IPS DF 6.9 (cell line): ENCODE results near the gene NT5M.
"Not testable (repeated sequence)": the region's sequence is repeated elsewhere in the genome, so short reads cannot be mapped to it uniquely, and the experiment has no call there.

ENCODE experiments used
- DNase-seq: peaks from one replicate; pipeline ENCODE4 v3.0.0-alpha.2; 2013; ENCODE audit warnings: low read depth, low spot score
- H3K27ac ChIP-seq: one replicate; pipeline ENCODE4 v1.5.1; 2013; ENCODE audit warnings: low read length, control low read depth
- H3K27me3 ChIP-seq: 2 replicates; pipeline ENCODE4 v1.6.1; 2013; ENCODE audit warnings: mild to moderate bottlenecking, low read length; ENCODE audit not compliant: control insufficient read depth, insufficient read depth
- H3K36me3 ChIP-seq: 2 replicates; pipeline ENCODE4 v1.6.1; 2013; ENCODE audit warnings: low read length; ENCODE audit not compliant: control insufficient read depth, insufficient read depth
- H3K4me1 ChIP-seq: 2 replicates; pipeline ENCODE4 v1.6.1; 2013; ENCODE audit warnings: low read length; ENCODE audit not compliant: control insufficient read depth, insufficient read depth
- H3K4me3 ChIP-seq: 2 replicates; pipeline ENCODE4 v1.5.1; 2013; ENCODE audit warnings: mild to moderate bottlenecking, low read length
- H3K9me3 ChIP-seq: 2 replicates; pipeline ENCODE4 v1.6.1; 2013; ENCODE audit warnings: low read length, inconsistent platforms; ENCODE audit not compliant: control insufficient read depth, insufficient read depth
- WGBS: extraction: QIAGEN DNeasy Blood & Tissue Kit; methylation state at CpG from one replicate; pipeline ENCODE4 v1.1.7; 2013; ENCODE audit warnings: mixed read lengths, missing lambda C conversion rate; ENCODE audit not compliant: insufficient read length, insufficient coverage; 5-methylcytosine and 5-hydroxymethylcytosine counted together

Gene NT5M

DNA sequence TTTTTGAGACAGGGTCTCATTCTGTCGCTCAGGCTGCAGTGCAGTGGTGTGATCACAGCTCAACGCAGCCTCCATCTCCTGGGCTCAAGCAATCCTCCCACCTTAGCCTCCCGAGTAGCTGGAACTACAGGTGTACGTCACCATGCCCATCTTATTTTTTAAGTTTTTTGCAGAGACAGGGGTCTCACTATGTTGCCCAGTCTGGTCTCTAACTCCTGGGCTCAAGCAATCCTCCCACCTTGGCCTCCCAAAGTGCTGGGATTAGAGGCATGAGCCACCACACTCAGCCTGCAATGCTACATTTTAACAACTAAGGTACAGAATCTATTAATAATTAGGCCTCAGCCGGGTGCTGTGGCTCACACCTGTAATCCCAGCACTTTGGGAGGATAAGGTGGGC is 25.7 kb upstream of the NT5M start:
- no CpG with 5 or more reads among the region's 5 CpGs for WGBS
- H3K27ac ChIP-seq, H3K4me1 ChIP-seq, H3K9me3 ChIP-seq, H3K4me3 ChIP-seq, DNase-seq, H3K27me3 ChIP-seq, H3K36me3 ChIP-seq: not testable (repeated sequence)

DNA sequence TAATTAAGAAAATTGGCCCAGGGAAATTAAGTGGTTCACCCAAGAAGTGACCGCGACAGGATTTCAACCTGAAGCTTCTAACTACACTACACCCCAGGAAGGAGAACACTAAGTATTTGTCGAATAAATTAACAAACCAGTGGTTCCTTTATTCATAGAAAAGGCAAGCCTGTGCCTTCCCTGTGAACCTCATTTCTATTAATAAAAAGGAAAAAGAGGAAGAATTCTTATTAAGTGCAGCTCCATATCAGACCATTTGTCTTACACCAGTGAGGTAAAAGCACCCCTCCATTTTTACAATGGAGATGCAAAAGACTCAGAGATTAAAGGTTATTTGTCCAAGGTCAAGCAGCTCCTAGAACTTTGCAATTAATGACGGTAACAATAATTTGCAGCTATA is 23.9 kb upstream of the NT5M start:
- Histone ChIP-seq H3K9me3 (no peaks in the 10 kb centered on the region), H3K27me3 (no peaks in the 10 kb centered on the region), H3K4me1 (no peaks in the 10 kb centered on the region), H3K36me3 (peaks cover 3% of the 10 kb centered on the region; the same call in 1 of the 2 replicates), H3K4me3 (no peak overlapping the region), H3K27ac (no peak overlapping the region)
- no CpG with 5 or more reads among the region's 4 CpGs for WGBS
- DNase-seq: no peak

DNA sequence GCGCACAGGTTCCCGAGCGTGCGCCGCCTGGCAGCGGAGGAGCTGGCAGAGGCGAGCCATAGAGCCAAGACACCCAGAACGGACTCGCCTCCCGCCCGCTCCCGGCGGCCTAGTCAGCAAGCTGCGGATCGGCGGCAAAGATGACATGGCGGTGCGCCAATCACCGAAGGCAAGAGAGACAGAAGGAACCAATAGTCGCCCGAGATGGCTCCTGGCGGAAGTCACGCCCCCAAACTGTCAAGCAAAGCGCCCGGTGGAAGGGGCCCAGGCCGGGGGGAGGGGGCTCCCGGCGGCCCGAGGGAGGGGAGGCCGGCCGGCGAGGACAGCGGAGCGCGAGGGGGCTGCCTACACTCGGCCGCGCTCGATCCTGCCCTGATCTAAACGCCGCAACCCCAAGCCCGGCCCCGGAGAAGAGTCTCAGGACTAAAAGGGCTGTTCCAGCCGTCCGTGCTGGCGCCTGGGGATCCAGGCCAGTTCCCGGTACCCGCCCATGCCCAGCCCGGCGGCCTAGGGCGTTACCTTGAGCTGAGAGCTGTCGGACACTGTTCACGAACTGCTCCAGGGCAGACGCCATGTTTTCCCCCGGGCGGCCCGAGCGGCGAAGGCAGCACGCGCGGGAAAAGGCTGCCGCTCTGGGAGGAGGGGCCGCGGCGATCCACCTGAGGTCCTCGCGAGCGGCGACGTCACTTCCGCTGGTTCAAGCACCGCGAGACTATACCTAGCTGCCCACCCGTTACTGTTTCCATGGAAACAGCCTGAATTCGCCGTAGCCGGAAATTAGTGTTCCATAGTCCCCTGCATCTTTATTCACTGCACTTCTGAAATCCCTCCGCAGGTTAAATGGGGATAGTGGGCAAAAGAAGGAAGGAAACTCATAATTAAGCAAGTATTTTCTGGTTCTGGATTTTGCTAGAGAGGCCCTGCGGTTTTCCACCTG is 22.3 kb upstream of the NT5M start, which contains the start of gene COPS3:
COPS3 (minus strand) TSS at position 634 of the 937 bp plus-strand sequence; CDS start at position 574, 60 bp downstream.
- Histone ChIP-seq H3K9me3 (no peaks in the 10 kb centered on the region), H3K27ac (no peak within 1 kb of the TSS), H3K4me1 (no peaks in the 10 kb centered on the region), H3K36me3 (no peaks in the 10 kb centered on the region), H3K27me3 (no peaks in the 10 kb centered on the region), H3K4me3 (peak within 1 kb of the TSS; percentile 96)
- no CpG with 5 or more reads among the region's 80 CpGs for WGBS
- DNase-seq: peak; percentile 95

DNA sequence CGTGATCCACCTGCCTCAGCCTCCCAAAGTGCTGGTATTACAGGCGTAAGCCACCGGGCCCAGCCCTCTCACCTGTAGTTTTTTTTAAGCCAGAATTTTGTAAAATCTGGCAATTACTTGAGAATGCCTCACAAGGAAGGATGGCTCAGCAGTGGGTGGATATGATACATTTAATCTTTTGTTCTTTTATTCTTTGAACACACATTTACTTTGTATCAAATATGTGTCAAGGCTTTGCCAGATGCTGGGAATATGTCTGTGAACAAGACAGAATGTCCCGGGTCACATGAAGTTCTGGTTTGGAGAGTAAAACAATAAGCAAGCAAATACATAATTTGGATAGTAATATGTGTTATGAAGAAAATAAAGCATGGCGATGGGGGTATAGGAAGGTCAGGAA is 17.2 kb upstream of the NT5M start:
- Histone ChIP-seq H3K27me3 (no peaks in the 10 kb centered on the region; the same call in 1 of the 2 replicates), H3K36me3 (no peaks in the 10 kb centered on the region), H3K4me3 (no peak overlapping the region), H3K9me3 (no peaks in the 10 kb centered on the region), H3K27ac (no peak overlapping the region), H3K4me1 (no peaks in the 10 kb centered on the region)
- DNase-seq: no peak
- WGBS: 100% methylated on average over 1 of the region's 5 CpGs

DNA sequence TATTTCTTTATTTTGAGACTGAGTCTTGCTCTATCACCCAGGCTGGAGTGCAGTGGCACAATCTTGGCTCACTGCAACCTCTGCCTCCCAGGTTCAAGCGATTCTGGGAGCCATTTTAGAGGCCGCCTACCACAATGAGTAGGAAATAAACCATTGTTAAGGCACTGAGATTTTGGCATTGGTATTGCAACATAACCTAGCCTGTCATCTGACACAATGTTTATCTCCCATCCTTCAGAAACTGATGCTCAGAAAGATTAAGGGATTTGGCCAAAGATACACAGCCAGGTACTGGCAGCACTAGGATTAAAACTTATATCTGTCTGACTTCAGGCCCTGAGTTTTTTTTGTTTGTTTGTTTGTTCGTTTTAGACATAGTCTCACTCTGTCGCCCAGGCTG is 14.1 kb upstream of the NT5M start:
- Histone ChIP-seq H3K36me3 (no peaks in the 10 kb centered on the region), H3K4me1 (no peaks in the 10 kb centered on the region), H3K4me3 (no peak overlapping the region), H3K27ac (no peak overlapping the region), H3K9me3 (no peaks in the 10 kb centered on the region), H3K27me3 (no peaks in the 10 kb centered on the region; the same call in 1 of the 2 replicates)
- no peak for DNase-seq
- no CpG with 5 or more reads among the region's 4 CpGs for WGBS

DNA sequence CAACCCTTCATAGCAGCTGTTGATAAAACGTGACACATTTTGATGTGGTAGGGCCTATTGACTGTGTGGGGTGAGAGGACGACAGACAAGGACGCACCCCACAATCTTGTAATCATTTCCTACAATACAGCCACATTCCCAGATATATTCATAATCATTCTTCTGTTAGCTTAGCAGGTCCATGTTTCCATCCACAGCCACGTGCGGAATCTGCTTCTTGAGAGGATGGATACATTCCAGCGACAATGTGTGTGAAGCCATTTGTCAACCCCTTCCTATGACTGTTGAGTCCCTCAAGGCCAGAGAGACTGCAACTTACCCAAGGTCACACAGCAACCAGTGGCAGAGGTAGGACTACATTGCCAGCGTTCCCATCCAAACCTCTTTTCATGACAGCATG is 13.5 kb upstream of the NT5M start:
- Histone ChIP-seq H3K9me3 (no peaks in the 10 kb centered on the region), H3K4me3 (no peak overlapping the region), H3K27me3 (no peaks in the 10 kb centered on the region; the same call in 1 of the 2 replicates), H3K36me3 (no peaks in the 10 kb centered on the region), H3K4me1 (no peaks in the 10 kb centered on the region), H3K27ac (no peak overlapping the region)
- DNase-seq: no peak
- WGBS: no CpG with 5 or more reads among the region's 7 CpGs

DNA sequence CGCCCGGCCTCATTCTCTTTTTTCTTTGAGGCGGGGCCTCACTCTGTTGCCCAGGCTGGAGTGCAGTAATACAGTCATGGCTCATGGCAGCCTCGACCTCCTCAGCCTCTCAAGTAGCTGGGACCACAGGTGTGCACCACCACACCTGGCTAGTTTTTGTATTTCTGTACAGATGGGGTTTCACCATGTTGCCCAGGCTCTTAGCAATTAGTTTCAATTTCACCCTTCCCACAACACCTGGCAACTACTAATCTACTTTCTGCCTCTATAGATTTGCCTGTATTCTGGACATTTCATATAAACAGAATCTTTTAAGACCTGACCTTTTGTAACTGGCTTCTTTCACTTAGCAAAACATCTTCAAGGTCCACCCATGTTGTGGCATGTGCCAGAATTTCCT is 8.0 kb upstream of the NT5M start:
- Histone ChIP-seq H3K36me3 (no peaks in the 10 kb centered on the region), H3K9me3 (no peaks in the 10 kb centered on the region), H3K27me3 (no peaks in the 10 kb centered on the region; the same call in 1 of the 2 replicates), H3K4me1 (no peaks in the 10 kb centered on the region), H3K4me3 (no peak overlapping the region), H3K27ac (no peak overlapping the region)
- DNase-seq: no peak
- WGBS: no CpG with 5 or more reads among the region's 4 CpGs

DNA sequence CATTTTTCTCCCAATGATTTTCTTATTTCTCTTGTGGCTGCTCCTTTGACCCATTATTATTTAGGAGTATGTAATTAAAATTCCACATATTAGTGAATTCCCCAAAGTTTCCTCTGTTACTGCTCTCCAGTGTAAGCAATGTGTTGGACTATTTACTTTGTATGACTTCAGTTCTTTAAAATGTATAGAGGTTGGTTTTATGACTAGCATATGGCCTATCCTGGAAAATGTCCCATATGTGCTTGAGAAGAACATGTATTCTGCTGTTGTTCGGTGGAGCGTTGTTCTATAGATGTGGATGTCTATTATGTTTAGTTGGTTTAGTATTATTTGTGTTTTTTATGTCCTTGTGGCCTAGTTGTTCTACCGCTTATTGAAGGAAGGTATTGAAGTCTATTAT is 6.0 kb upstream of the NT5M start:
- no peak for DNase-seq
- H3K9me3 ChIP-seq: no peaks in the 10 kb centered on the region
- no peak overlapping the region for H3K27ac ChIP-seq
- H3K4me1 ChIP-seq: no peaks in the 10 kb centered on the region
- H3K27me3 ChIP-seq: no peaks in the 10 kb centered on the region; the same call in 1 of the 2 replicates
- WGBS: 100% methylated on average over 3 of the region's 3 CpGs
- H3K4me3 ChIP-seq: no peak overlapping the region
- H3K36me3 ChIP-seq: no peaks in the 10 kb centered on the region

DNA sequence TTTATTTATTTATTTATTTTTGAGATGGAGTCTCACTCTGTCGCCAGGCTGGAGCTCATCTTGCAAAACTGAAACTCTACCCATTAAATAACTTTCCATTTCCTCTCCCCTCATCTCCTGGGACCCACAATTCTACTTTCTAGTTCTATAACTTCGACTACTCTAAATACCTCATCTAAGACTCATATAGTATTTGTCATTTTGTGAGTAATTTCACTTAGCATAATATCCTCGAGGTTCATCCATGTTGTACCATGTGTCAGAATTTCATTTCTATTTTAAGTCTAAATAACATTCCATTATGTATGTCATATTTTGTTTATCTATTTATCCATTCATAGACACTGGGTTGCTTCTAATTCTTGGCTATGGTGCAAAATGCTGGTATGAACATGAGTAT is 5.1 kb upstream of the NT5M start:
- WGBS: 67% methylated on average over 1 of the region's 3 CpGs
- H3K27ac ChIP-seq: no peak overlapping the region
- no peaks in the 10 kb centered on the region for H3K9me3 ChIP-seq
- DNase-seq: no peak
- H3K36me3 ChIP-seq: no peaks in the 10 kb centered on the region
- no peaks in the 10 kb centered on the region for H3K4me1 ChIP-seq
- H3K4me3 ChIP-seq: no peak overlapping the region
- no peaks in the 10 kb centered on the region; the same call in 1 of the 2 replicates for H3K27me3 ChIP-seq

DNA sequence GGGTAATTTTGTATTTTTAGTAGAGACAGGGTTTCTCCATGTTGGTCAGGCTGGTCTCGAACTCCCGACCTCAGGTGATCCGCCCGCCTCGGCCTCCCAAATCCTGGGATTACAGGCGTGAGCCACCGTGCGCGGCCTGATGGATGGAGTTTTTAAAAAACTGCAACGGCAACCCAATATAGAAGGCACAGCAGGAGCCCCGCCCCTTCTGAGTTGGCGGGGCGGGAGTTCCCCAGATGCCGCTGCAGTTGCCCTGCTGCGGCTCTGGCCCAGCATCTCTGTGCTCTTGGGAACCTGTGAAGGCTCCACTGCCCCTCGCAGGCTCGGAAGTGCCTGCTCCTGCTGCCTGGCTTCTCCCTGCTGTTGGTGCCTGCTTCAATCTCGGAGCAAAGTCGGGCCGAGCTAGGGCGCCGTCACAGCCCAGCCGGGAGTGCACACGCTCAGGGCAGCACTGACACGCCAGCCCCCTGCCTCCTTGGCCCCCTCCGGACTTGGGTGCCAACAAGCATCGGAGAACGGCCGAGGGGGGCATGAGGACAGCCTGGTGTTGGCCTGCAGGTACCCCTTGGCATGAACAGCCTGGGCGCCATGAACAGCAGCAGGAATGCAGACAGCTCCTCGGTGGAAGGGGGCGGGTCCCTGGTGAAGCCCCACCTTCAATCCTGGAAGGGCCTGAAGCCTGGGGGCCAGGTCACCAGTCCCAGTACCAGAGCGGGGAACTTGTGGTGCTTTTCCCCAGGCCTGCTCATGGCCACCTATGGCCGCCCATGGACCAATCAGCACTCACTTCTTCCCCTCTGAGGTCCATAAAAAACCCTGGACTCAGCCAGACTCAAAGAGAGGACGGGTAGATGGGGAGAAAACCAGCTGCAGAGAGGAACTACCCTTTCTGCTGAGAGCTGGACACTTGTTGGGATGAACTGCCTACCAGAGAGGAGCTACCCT is 2.3 kb upstream of the NT5M start:
- Histone ChIP-seq H3K4me3 (peak overlapping the region; percentile 60; the same call in 1 of the 2 replicates), H3K27me3 (no peaks in the 10 kb centered on the region), H3K27ac (no peak overlapping the region), H3K4me1 (no peaks in the 10 kb centered on the region), H3K36me3 (no peaks in the 10 kb centered on the region), H3K9me3 (no peaks in the 10 kb centered on the region)
- no CpG with 5 or more reads among the region's 35 CpGs for WGBS
- DNase-seq: peak; percentile 88
